Measurements from ENCODE around the gene ALKBH3.

The ALKBH3 gene

DNA sequence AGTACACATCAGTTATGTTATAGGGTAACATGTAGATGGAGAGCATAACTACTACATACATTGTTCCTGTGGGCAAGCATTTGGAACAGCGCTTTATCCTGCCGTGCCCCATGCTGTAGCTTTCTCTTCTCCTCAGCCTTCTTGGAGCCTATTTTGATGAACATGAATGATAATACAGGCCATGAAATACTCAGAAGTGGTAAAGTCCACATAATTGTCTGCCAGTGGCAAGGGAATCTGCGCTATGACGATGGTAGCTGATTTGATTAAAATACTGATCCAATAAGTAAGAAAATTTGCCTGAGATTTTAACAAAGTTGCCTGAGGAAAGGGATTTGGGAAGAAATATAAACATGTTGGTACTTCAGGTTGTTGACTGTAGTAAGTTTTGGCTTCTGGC is 23.3 kb downstream of the ALKBH3 start:
- no peak overlapping the region for H3K4me3 ChIP-seq (ENCODE audit: low read depth, low read length)
- no peak overlapping the region for H3K14ac ChIP-seq (ENCODE audit: low read length)
- H3K18ac ChIP-seq (ENCODE audit: low read length), result no peak overlapping the region
- H4K91ac ChIP-seq (ENCODE audit: low read depth, low read length), result no peak overlapping the region
- H3K4me2 ChIP-seq (ENCODE audit: low read length), result no peak overlapping the region
- H2AFZ ChIP-seq (ENCODE audit: insufficient read depth, low read length, poor library complexity), result no peak overlapping the region
- H2BK5ac ChIP-seq (ENCODE audit: low read depth, low read length, poor library complexity), result no peak overlapping the region
- H3K9me3 ChIP-seq (ENCODE audit: insufficient read depth, low read depth, low read length), result peaks cover 4% of the 10 kb centered on the region
- no peak overlapping the region for H2BK120ac ChIP-seq (ENCODE audit: insufficient read depth, low read length, poor library complexity)
- H3K4me1 ChIP-seq (ENCODE audit: control insufficient read depth in 1 of 2, insufficient read depth in 2 of 2, low read length in 2 of 2), result no peaks in the 10 kb centered on the region
- no peak overlapping the region for H3K9ac ChIP-seq (ENCODE audit: low read length)
- no peaks in the 10 kb centered on the region for H3K36me3 ChIP-seq (ENCODE audit: control insufficient read depth in 1 of 2, insufficient read depth in 2 of 2, low read length in 2 of 2)
- H4K8ac ChIP-seq (ENCODE audit: low read depth, low read length), result no peak overlapping the region
- H3K27me3 ChIP-seq (ENCODE audit: insufficient read depth, low read length), result no peaks in the 10 kb centered on the region
- H3K79me2 ChIP-seq (ENCODE audit: control insufficient read depth, insufficient read depth, low read length, poor library complexity), result no peaks in the 10 kb centered on the region
- H2BK12ac ChIP-seq (ENCODE audit: low read length), result no peak overlapping the region
- H3K27ac ChIP-seq (ENCODE audit: low read depth, low read length), result no peak overlapping the region
- no peak for DNase-seq
- no peak overlapping the region for H2AK5ac ChIP-seq (ENCODE audit: low read length)
- no peaks in the 10 kb centered on the region for H3K79me1 ChIP-seq (ENCODE audit: low read length)
- no peak overlapping the region for H3K4ac ChIP-seq (ENCODE audit: low read depth, low read length)
- no peak overlapping the region for H3K23ac ChIP-seq (ENCODE audit: low read length)
- H4K12ac ChIP-seq (ENCODE audit: low read depth, low read length), result no peak overlapping the region
- WGBS (ENCODE audit: extremely low coverage, insufficient coverage, insufficient read length), result no CpG with 5 or more reads among the region's 4 CpGs

- Histone ChIP-seq H4K8ac (ENCODE audit: low read depth, low read length) (no peak overlapping the region), H3K14ac (ENCODE audit: low read length) (no peak overlapping the region), H2BK120ac (ENCODE audit: insufficient read depth, low read length, poor library complexity) (no peak overlapping the region), H3K4me3 (ENCODE audit: low read depth, low read length) (no peak overlapping the region), H3K9me3 (ENCODE audit: insufficient read depth, low read depth, low read length) (no peaks in the 10 kb centered on the region), H3K4me1 (ENCODE audit: control insufficient read depth in 1 of 2, insufficient read depth in 2 of 2, low read length in 2 of 2) (no peaks in the 10 kb centered on the region), H3K27me3 (ENCODE audit: insufficient read depth, low read length) (no peaks in the 10 kb centered on the region), H3K36me3 (ENCODE audit: control insufficient read depth in 1 of 2, insufficient read depth in 2 of 2, low read length in 2 of 2) (no peaks in the 10 kb centered on the region), H2BK12ac (ENCODE audit: low read length) (no peak overlapping the region), H3K4ac (ENCODE audit: low read depth, low read length) (no peak overlapping the region), H3K18ac (ENCODE audit: low read length) (no peak overlapping the region), H2AFZ (ENCODE audit: insufficient read depth, low read length, poor library complexity) (no peak overlapping the region), H3K79me2 (ENCODE audit: control insufficient read depth, insufficient read depth, low read length, poor library complexity) (no peaks in the 10 kb centered on the region), H3K4me2 (ENCODE audit: low read length) (no peak overlapping the region), H2AK5ac (ENCODE audit: low read length) (no peak overlapping the region), H3K79me1 (ENCODE audit: low read length) (no peaks in the 10 kb centered on the region), H4K12ac (ENCODE audit: low read depth, low read length) (no peak overlapping the region), H2BK5ac (ENCODE audit: low read depth, low read length, poor library complexity) (no peak overlapping the region), H3K9ac (ENCODE audit: low read length) (no peak overlapping the region), H3K23ac (ENCODE audit: low read length) (no peak overlapping the region), H4K91ac (ENCODE audit: low read depth, low read length) (no peak overlapping the region), H3K27ac (ENCODE audit: low read depth, low read length) (no peak overlapping the region)
- DNase-seq, result no peak
- no CpG with 5 or more reads among the region's 10 CpGs for WGBS (ENCODE audit: extremely low coverage, insufficient coverage, insufficient read length)
These were observed 24.3 kb downstream of the ALKBH3 start for GRCh38 chr11:43904742-43905535.

DNA sequence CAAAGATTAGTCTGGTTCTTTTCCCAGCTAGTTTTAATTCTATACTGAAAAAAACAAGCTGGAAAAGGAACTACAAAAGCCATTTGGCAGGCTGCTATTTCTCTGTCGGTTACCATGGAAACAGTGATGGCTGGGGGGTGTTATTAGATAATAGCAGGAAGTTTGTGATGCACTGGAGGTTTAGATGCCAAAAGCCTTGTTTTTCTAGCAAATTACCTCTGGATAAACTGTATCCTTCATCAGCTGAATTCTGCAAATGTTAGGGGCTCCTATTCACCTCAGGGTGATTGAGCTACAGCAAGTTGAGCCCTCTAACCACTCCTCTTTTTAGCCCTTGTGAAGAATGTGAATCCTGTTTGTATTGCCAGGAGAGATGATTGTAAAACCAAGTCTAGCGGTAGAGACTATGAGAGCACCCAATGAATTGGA is 25.2 kb downstream of the ALKBH3 start:
- Histone ChIP-seq H3K27ac (ENCODE audit: low read depth, low read length) (no peak overlapping the region), H2AK5ac (ENCODE audit: low read length) (no peak overlapping the region), H2BK12ac (ENCODE audit: low read length) (no peak overlapping the region), H4K8ac (ENCODE audit: low read depth, low read length) (no peak overlapping the region), H2AFZ (ENCODE audit: insufficient read depth, low read length, poor library complexity) (no peak overlapping the region), H3K4me2 (ENCODE audit: low read length) (no peak overlapping the region), H3K9me3 (ENCODE audit: insufficient read depth, low read depth, low read length) (no peaks in the 10 kb centered on the region), H3K79me2 (ENCODE audit: control insufficient read depth, insufficient read depth, low read length, poor library complexity) (no peaks in the 10 kb centered on the region), H3K9ac (ENCODE audit: low read length) (no peak overlapping the region), H3K14ac (ENCODE audit: low read length) (no peak overlapping the region), H3K4me3 (ENCODE audit: low read depth, low read length) (no peak overlapping the region), H3K4ac (ENCODE audit: low read depth, low read length) (no peak overlapping the region), H4K12ac (ENCODE audit: low read depth, low read length) (no peak overlapping the region), H3K79me1 (ENCODE audit: low read length) (no peaks in the 10 kb centered on the region), H3K36me3 (ENCODE audit: control insufficient read depth in 1 of 2, insufficient read depth in 2 of 2, low read length in 2 of 2) (no peaks in the 10 kb centered on the region), H4K91ac (ENCODE audit: low read depth, low read length) (no peak overlapping the region), H3K18ac (ENCODE audit: low read length) (no peak overlapping the region), H2BK5ac (ENCODE audit: low read depth, low read length, poor library complexity) (no peak overlapping the region), H2BK120ac (ENCODE audit: insufficient read depth, low read length, poor library complexity) (no peak overlapping the region), H3K4me1 (ENCODE audit: control insufficient read depth in 1 of 2, insufficient read depth in 2 of 2, low read length in 2 of 2) (no peaks in the 10 kb centered on the region), H3K23ac (ENCODE audit: low read length) (no peak overlapping the region), H3K27me3 (ENCODE audit: insufficient read depth, low read length) (no peaks in the 10 kb centered on the region)
- no CpG with 5 or more reads among the region's 2 CpGs for WGBS (ENCODE audit: extremely low coverage, insufficient coverage, insufficient read length)
- DNase-seq, result no peak

GRCh38 chr11:43907028-43907975 is 26.7 kb downstream of the ALKBH3 start:
- Histone ChIP-seq H4K8ac (ENCODE audit: low read depth, low read length) (no peak overlapping the region), H3K27ac (ENCODE audit: low read depth, low read length) (no peak overlapping the region), H4K91ac (ENCODE audit: low read depth, low read length) (no peak overlapping the region), H2BK12ac (ENCODE audit: low read length) (no peak overlapping the region), H3K4me2 (ENCODE audit: low read length) (no peak overlapping the region), H3K18ac (ENCODE audit: low read length) (no peak overlapping the region), H3K4ac (ENCODE audit: low read depth, low read length) (no peak overlapping the region), H3K27me3 (ENCODE audit: insufficient read depth, low read length) (no peaks in the 10 kb centered on the region), H3K4me3 (ENCODE audit: low read depth, low read length) (no peak overlapping the region), H4K12ac (ENCODE audit: low read depth, low read length) (no peak overlapping the region), H2BK5ac (ENCODE audit: low read depth, low read length, poor library complexity) (no peak overlapping the region), H3K9ac (ENCODE audit: low read length) (no peak overlapping the region), H3K79me2 (ENCODE audit: control insufficient read depth, insufficient read depth, low read length, poor library complexity) (no peaks in the 10 kb centered on the region), H2AFZ (ENCODE audit: insufficient read depth, low read length, poor library complexity) (no peak overlapping the region), H3K79me1 (ENCODE audit: low read length) (no peaks in the 10 kb centered on the region), H2AK5ac (ENCODE audit: low read length) (no peak overlapping the region), H2BK120ac (ENCODE audit: insufficient read depth, low read length, poor library complexity) (no peak overlapping the region), H3K23ac (ENCODE audit: low read length) (no peak overlapping the region), H3K9me3 (ENCODE audit: insufficient read depth, low read depth, low read length) (no peaks in the 10 kb centered on the region), H3K14ac (ENCODE audit: low read length) (no peak overlapping the region), H3K36me3 (ENCODE audit: control insufficient read depth in 1 of 2, insufficient read depth in 2 of 2, low read length in 2 of 2) (no peaks in the 10 kb centered on the region), H3K4me1 (ENCODE audit: control insufficient read depth in 1 of 2, insufficient read depth in 2 of 2, low read length in 2 of 2) (no peaks in the 10 kb centered on the region)
- no peak for DNase-seq
- no CpG with 5 or more reads among the region's 4 CpGs for WGBS (ENCODE audit: extremely low coverage, insufficient coverage, insufficient read length)

All from trophoblast cell (in vitro differentiated cells and primary cell).